ENCODE measurements around the gene TM7SF2. TPM values are rescaled to one million over a fixed set of nuclear protein-coding genes. Genes with fewer than 3 reads are reported as not detected.

TM7SF2 gene
- total and polyA plus RNA-seq, 5 donors, result 45.7 to 91.5 (median 58.9) TPM

- no peaks in the 10 kb centered on the region for H3K27me3 ChIP-seq (ENCODE audit: control insufficient read depth, insufficient read depth)
- DNase-seq, result peak in 2 of 3 donors; percentile 2 to 9
- ATAC-seq, result no peak
- H3K4me3 ChIP-seq (ENCODE audit: low read length), result no peak overlapping the region
- 94% methylated on average over 4 of the region's 4 CpGs for WGBS
- H3K4me1 ChIP-seq (ENCODE audit: control insufficient read depth, insufficient read depth, low read length), result peaks cover 2% of the 10 kb centered on the region
- no peaks in the 10 kb centered on the region for H3K9me3 ChIP-seq (ENCODE audit: control insufficient read depth, low read length)
- no peak overlapping the region for H3K27ac ChIP-seq (ENCODE audit: low read length)
- intact Hi-C loops (cut with DNase I), result loop anchor here in 1 of 4 donors (10.0 kb wide), 1 partner anchor 75 kb away; the partner anchor contains the start of gene ARL2
Measured at GRCh38 chr11:65089621-65090020, 22.1 kb upstream of the TM7SF2 start.

- 97% methylated on average over 4 of the region's 4 CpGs for WGBS
- Histone ChIP-seq H3K9me3 (ENCODE audit: control insufficient read depth, low read length) (no peaks in the 10 kb centered on the region), H3K27me3 (ENCODE audit: control insufficient read depth, insufficient read depth) (no peaks in the 10 kb centered on the region), H3K4me1 (ENCODE audit: control insufficient read depth, insufficient read depth, low read length) (no peaks in the 10 kb centered on the region), H3K27ac (ENCODE audit: low read length) (no peak overlapping the region), H3K4me3 (ENCODE audit: low read length) (no peak overlapping the region)
- DNase-seq (no peak), ATAC-seq (no peak)
- intact Hi-C loops (cut with DNase I), result no loop called here
Measured at GRCh38 chr11:65090628-65091027, 21.0 kb upstream of the TM7SF2 start.

GRCh38 chr11:65095427-65095826 is 16.2 kb upstream of the TM7SF2 start:
- Histone ChIP-seq H3K27ac (ENCODE audit: low read length) (peak overlapping the region; percentile 19), H3K9me3 (ENCODE audit: control insufficient read depth, low read length) (no peaks in the 10 kb centered on the region), H3K27me3 (ENCODE audit: control insufficient read depth, insufficient read depth) (no peaks in the 10 kb centered on the region), H3K4me3 (ENCODE audit: low read length) (no peak overlapping the region), H3K4me1 (ENCODE audit: control insufficient read depth, insufficient read depth, low read length) (no peaks in the 10 kb centered on the region)
- ATAC-seq (peak; percentile 6 to 8), DNase-seq (peak in 1 of 3 donors; percentile 60)
- intact Hi-C loops (cut with DNase I), result no loop called here
- 79% methylated on average over 22 of the region's 22 CpGs for WGBS

GRCh38 chr11:65095974-65096806 is 15.5 kb upstream of the TM7SF2 start, which contains the start of gene VPS51:
TSS of gene VPS51 (plus strand) at chr11:65096214. CDS start at chr11:65096251, 37 bp downstream.
- H3K4me3 ChIP-seq (ENCODE audit: low read length), result peak within 1 kb of the TSS; percentile 91
- DNase-seq (peak; percentile 91 to 96 (median 95)), ATAC-seq (peak; percentile 96 to 97)
- intact Hi-C loops (cut with DNase I), result no loop called here
- H3K27me3 ChIP-seq (ENCODE audit: control insufficient read depth, insufficient read depth), result no peaks in the 10 kb centered on the region
- WGBS, result under 1% methylated on average over 52 of the region's 52 CpGs
- H3K27ac ChIP-seq (ENCODE audit: low read length), result peak within 1 kb of the TSS; percentile 92
- no peaks in the 10 kb centered on the region for H3K4me1 ChIP-seq (ENCODE audit: control insufficient read depth, insufficient read depth, low read length)
- no peaks in the 10 kb centered on the region for H3K9me3 ChIP-seq (ENCODE audit: control insufficient read depth, low read length)

GRCh38 chr11:65096926-65097325 is 14.7 kb upstream of the TM7SF2 start:
- peak overlapping the region; percentile 91 for H3K4me3 ChIP-seq (ENCODE audit: low read length)
- intact Hi-C loops (cut with DNase I), result no loop called here
- no peaks in the 10 kb centered on the region for H3K27me3 ChIP-seq (ENCODE audit: control insufficient read depth, insufficient read depth)
- H3K27ac ChIP-seq (ENCODE audit: low read length), result peak overlapping the region; percentile 92
- 35% methylated on average over 8 of the region's 8 CpGs for WGBS
- DNase-seq (no peak), ATAC-seq (no peak)
- peaks cover 2% of the 10 kb centered on the region for H3K4me1 ChIP-seq (ENCODE audit: control insufficient read depth, insufficient read depth, low read length)
- H3K9me3 ChIP-seq (ENCODE audit: control insufficient read depth, low read length), result no peaks in the 10 kb centered on the region

GRCh38 chr11:65100674-65101350 is 10.9 kb upstream of the TM7SF2 start:
- 73% methylated on average over 6 of the region's 6 CpGs for WGBS
- Histone ChIP-seq H3K4me1 (ENCODE audit: control insufficient read depth, insufficient read depth, low read length) (peaks cover 9% of the 10 kb centered on the region), H3K27me3 (ENCODE audit: control insufficient read depth, insufficient read depth) (no peaks in the 10 kb centered on the region), H3K4me3 (ENCODE audit: low read length) (no peak overlapping the region), H3K9me3 (ENCODE audit: control insufficient read depth, low read length) (no peaks in the 10 kb centered on the region), H3K27ac (ENCODE audit: low read length) (no peak overlapping the region)
- no peak for DNase-seq
- intact Hi-C loops (cut with DNase I), result no loop called here
- ATAC-seq, result no peak

- 57% methylated on average over 8 of the region's 8 CpGs for WGBS
- H3K4me3 ChIP-seq (ENCODE audit: low read length), result no peak overlapping the region
- peaks cover 9% of the 10 kb centered on the region for H3K4me1 ChIP-seq (ENCODE audit: control insufficient read depth, insufficient read depth, low read length)
- DNase-seq (peak in 1 of 3 donors; percentile 62), ATAC-seq (peak; percentile 78 to 83)
- no peaks in the 10 kb centered on the region for H3K9me3 ChIP-seq (ENCODE audit: control insufficient read depth, low read length)
- H3K27ac ChIP-seq (ENCODE audit: low read length), result peak overlapping the region; percentile 88
- H3K27me3 ChIP-seq (ENCODE audit: control insufficient read depth, insufficient read depth), result no peaks in the 10 kb centered on the region
- intact Hi-C loops (cut with DNase I), result no loop called here
Measured at GRCh38 chr11:65102142-65103095, 9.3 kb upstream of the TM7SF2 start.

GRCh38 chr11:65103476-65103875 is 8.2 kb upstream of the TM7SF2 start:
- H3K27me3 ChIP-seq (ENCODE audit: control insufficient read depth, insufficient read depth), result no peaks in the 10 kb centered on the region
- no peak for DNase-seq
- peak overlapping the region; percentile 76 for H3K27ac ChIP-seq (ENCODE audit: low read length)
- H3K4me3 ChIP-seq (ENCODE audit: low read length), result no peak overlapping the region
- H3K4me1 ChIP-seq (ENCODE audit: control insufficient read depth, insufficient read depth, low read length), result peaks cover 9% of the 10 kb centered on the region
- no peaks in the 10 kb centered on the region for H3K9me3 ChIP-seq (ENCODE audit: control insufficient read depth, low read length)
- no peak for ATAC-seq
- intact Hi-C loops (cut with DNase I), result no loop called here

- intact Hi-C loops (cut with DNase I), result no loop called here
- Histone ChIP-seq H3K27ac (ENCODE audit: low read length) (peak overlapping the region; percentile 65), H3K4me3 (ENCODE audit: low read length) (no peak overlapping the region), H3K9me3 (ENCODE audit: control insufficient read depth, low read length) (no peaks in the 10 kb centered on the region), H3K4me1 (ENCODE audit: control insufficient read depth, insufficient read depth, low read length) (peaks cover 9% of the 10 kb centered on the region), H3K27me3 (ENCODE audit: control insufficient read depth, insufficient read depth) (no peaks in the 10 kb centered on the region)
- WGBS, result 67% methylated on average over 4 of the region's 4 CpGs
- no peak for ATAC-seq
- DNase-seq, result peak in 1 of 3 donors; percentile 65
Measured at GRCh38 chr11:65104628-65105027, 7.0 kb upstream of the TM7SF2 start.

- intact Hi-C loops (cut with DNase I), result no loop called here
- Histone ChIP-seq H3K4me3 (ENCODE audit: low read length) (no peak overlapping the region), H3K27ac (ENCODE audit: low read length) (no peak overlapping the region), H3K4me1 (ENCODE audit: control insufficient read depth, insufficient read depth, low read length) (peaks cover 7% of the 10 kb centered on the region), H3K27me3 (ENCODE audit: control insufficient read depth, insufficient read depth) (no peaks in the 10 kb centered on the region), H3K9me3 (ENCODE audit: control insufficient read depth, low read length) (no peaks in the 10 kb centered on the region)
- WGBS, result 94% methylated on average over 15 of the region's 15 CpGs
- ATAC-seq (no peak), DNase-seq (peak in 1 of 3 donors; percentile 33)
Measured at GRCh38 chr11:65107078-65107477, 4.6 kb upstream of the TM7SF2 start.

Measured in right cardiac atrium (tissue), 5 donors.